ENCODE results near the gene TIMM21. TPM values are rescaled to one million over a fixed set of nuclear protein-coding genes. Genes with fewer than 3 reads are reported as not detected.

Gene TIMM21, protein sequence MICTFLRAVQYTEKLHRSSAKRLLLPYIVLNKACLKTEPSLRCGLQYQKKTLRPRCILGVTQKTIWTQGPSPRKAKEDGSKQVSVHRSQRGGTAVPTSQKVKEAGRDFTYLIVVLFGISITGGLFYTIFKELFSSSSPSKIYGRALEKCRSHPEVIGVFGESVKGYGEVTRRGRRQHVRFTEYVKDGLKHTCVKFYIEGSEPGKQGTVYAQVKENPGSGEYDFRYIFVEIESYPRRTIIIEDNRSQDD
- 23.1 and 28.7 TPM in 2 replicates for total RNA-seq

DNA sequence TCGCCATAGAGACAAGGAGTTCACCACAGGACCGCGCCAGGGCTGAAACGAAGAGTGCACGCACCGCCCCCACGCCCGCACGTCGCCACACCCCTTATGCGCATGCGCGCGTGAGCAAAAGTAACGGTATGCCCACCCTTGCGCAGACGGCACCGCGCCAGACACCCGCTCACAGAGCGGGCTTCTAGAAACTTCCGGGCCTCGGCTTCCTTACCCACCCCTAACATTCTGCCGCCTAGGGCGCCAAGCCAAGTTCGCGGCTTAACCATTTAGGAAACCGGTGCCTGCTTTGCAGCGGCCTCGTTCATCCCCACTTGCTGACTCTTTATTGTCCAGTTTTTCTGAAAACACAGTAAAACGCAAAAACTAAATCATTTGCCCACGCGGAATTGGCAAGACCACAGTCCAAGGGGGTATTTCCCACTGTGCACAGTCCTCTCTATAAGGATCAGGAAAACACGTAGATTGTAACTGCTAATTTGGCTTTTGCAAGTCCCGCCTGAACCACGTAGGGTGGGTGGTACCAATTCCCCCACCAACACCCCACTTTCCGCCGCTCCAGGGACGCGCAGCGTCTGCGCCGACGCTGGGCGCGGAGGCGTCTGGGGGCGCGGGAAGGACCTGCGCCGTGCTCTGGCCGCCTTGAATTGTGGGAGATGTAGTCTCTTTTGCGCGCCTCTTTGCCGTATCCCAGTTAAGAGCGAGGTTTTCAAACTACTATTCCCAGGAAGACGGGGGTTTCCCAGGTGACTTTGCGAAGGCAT lies at the start of gene TIMM21, which contains the start of gene FBXO15:
TSS of gene TIMM21 (plus strand) at position 745 of the 764 bp plus-strand sequence. CDS start 286 bp downstream, outside the sequence.
TSS of gene FBXO15 (minus strand) at position 56 of the 764 bp plus-strand sequence. CDS start at position 7, 49 bp downstream.

Other genes starting within 250 kb of the TIMM21 start
- gene FBXO15, start 689 bp upstream of the TIMM21 start, total RNA-seq = 0.37 and 0.78 TPM in 2 replicates
- gene CYB5A, start 143.4 kb downstream of the TIMM21 start, total RNA-seq = 51.2 and 90.0 TPM in 2 replicates
- gene C18orf63, start 167.3 kb downstream of the TIMM21 start, total RNA-seq = not detected in 2 replicates

Measured in subcutaneous preadipocyte (primary cell).